B cell (primary cell): Measurements from ENCODE around the gene TNFAIP2. TPM values are rescaled to one million over a fixed set of nuclear protein-coding genes. Genes with fewer than 3 reads are reported as not detected.

Experiments
- ATAC-seq: fragments of 200-7000 bp; cut with Tn5 transposase; one replicate; pipeline ENCODE4 v1.10.0; 2021; ENCODE audit warnings: low read depth, mild to moderate bottlenecking, moderate number of reproducible peaks, moderate library complexity
- CTCF ChIA-PET: fragments of 350-600 bp; sonication (Branson Sonifier 250); formaldehyde crosslinking; loops from one replicate; lab custom pipeline; 2021; ENCODE audit warnings: antibody characterized with exemption, inconsistent platforms; lab: Charles Lee
- POLR2A ChIA-PET: fragments of 350-600 bp; sonication (Branson Sonifier 250); formaldehyde crosslinking; loops from one replicate; lab custom pipeline; 2021; ENCODE audit warnings: antibody characterized with exemption; lab: Charles Lee
- DNase-seq: peaks from one replicate; pipeline ENCODE4 v3.0.0; 2013
- H2AFZ ChIP-seq: 2 replicates; pipeline ENCODE4 v1.6.1; 2012; ENCODE audit warnings: mild to moderate bottlenecking, low read depth, low read length; ENCODE audit not compliant: insufficient read depth, poor library complexity, severe bottlenecking
- H3K27ac ChIP-seq, 2 donors: 1 replicate in 1 of 2; 2 replicates in 1 of 2; pipeline ENCODE4 v1.5.1; 2012 to 2013; ENCODE audit warnings: low read length in 2 of 2, mild to moderate bottlenecking in 2 of 2, moderate library complexity in 1 of 2
- H3K27me3 ChIP-seq, 4 experiments: fragments of 200-600 bp in 1 of 4; sonication (generic) in 1 of 4; replicated peaks in 1 of 4; 1 replicate in 2 of 4; 2 replicates in 2 of 4; pipeline versions ENCODE4 v1.6.1 to v1.7.0; 2013 to 2016; ENCODE audit warnings: low read length in 3 of 4, mild to moderate bottlenecking in 2 of 4, mixed read lengths in 1 of 4, moderate library complexity in 1 of 4; ENCODE audit not compliant: insufficient read depth in 4 of 4, control insufficient read depth in 3 of 4; ENCODE audit errors: control extremely low read depth in 1 of 4
- H3K36me3 ChIP-seq, 2 experiments: replicated peaks in 1 of 2; 1 replicate in 1 of 2; 2 replicates in 1 of 2; pipeline versions ENCODE4 v1.6.1 to v1.7.1; 2013; ENCODE audit warnings: low read length in 1 of 2; ENCODE audit not compliant: insufficient read depth in 2 of 2, control insufficient read depth in 1 of 2; ENCODE audit errors: control extremely low read depth in 1 of 2, extremely low read depth in 1 of 2
- H3K4me1 ChIP-seq, 2 donors: fragments of 200-600 bp in 1 of 2; sonication (generic) in 1 of 2; 1 replicate in 1 of 2; 2 replicates in 1 of 2; pipeline versions ENCODE4 v1.5.1 to v1.6.1; 2013 to 2017; ENCODE audit warnings: low read length in 2 of 2; ENCODE audit not compliant: control insufficient read depth in 2 of 2, insufficient read depth in 2 of 2
- H3K4me2 ChIP-seq: replicated peaks from 2 replicates; pipeline ENCODE3; 2012; ENCODE audit warnings: mild to moderate bottlenecking, low read depth, low read length; ENCODE audit not compliant: poor library complexity, severe bottlenecking
- H3K4me3 ChIP-seq, 5 experiments: fragments of 200-600 bp in 1 of 5; sonication (generic) in 1 of 5; 1 replicate in 3 of 5; 2 replicates in 2 of 5; pipeline versions ENCODE4 v1.5.1 to v1.7.0; 2011 to 2016; ENCODE audit warnings: low read length in 4 of 5, mild to moderate bottlenecking in 4 of 5, low read depth in 2 of 5, control low read depth in 1 of 5, moderate library complexity in 1 of 5; ENCODE audit not compliant: insufficient read depth in 1 of 5; ENCODE audit errors: control extremely low read depth in 1 of 5, extremely low read depth in 1 of 5
- H3K79me2 ChIP-seq: fragments of 200-600 bp; sonication (generic); one replicate; pipeline ENCODE4 v1.6.0; 2016; ENCODE audit warnings: low read length; ENCODE audit not compliant: control insufficient read depth, insufficient read depth
- H3K9ac ChIP-seq: fragments of 200-600 bp; sonication (generic); 2 replicates; pipeline ENCODE4 v1.6.1; 2017; ENCODE audit warnings: mild to moderate bottlenecking, low read length, moderate library complexity
- H3K9me3 ChIP-seq, 3 donors: one replicate each; pipeline versions ENCODE4 v1.6.1 to v1.7.1; 2013; ENCODE audit warnings: low read length in 2 of 3; ENCODE audit not compliant: control insufficient read depth in 2 of 3, insufficient read depth in 1 of 3; ENCODE audit errors: control extremely low read depth in 1 of 3
- H4K20me1 ChIP-seq: 2 replicates; pipeline ENCODE4 v1.6.0; 2012; ENCODE audit warnings: mild to moderate bottlenecking, low read length; ENCODE audit not compliant: insufficient read depth, control insufficient read depth, poor library complexity, severe bottlenecking
- H3K27ac Mint-ChIP-seq: one replicate; pipeline ENCODE4 v1.8.0; 2021; ENCODE audit warnings: mixed read lengths
- H3K27me3 Mint-ChIP-seq: one replicate; pipeline ENCODE4 v1.8.0; 2021; ENCODE audit warnings: mixed read lengths
- H3K4me1 Mint-ChIP-seq: one replicate; pipeline ENCODE4 v1.8.0; 2021; ENCODE audit warnings: mixed read lengths
- H3K4me3 Mint-ChIP-seq: one replicate; pipeline ENCODE4 v1.8.0; 2021; ENCODE audit warnings: mixed read lengths
- H3K9me3 Mint-ChIP-seq: one replicate; pipeline ENCODE4 v1.8.0; 2022; ENCODE audit warnings: mixed read lengths; ENCODE audit not compliant: insufficient read depth
- CTCF ChIP-seq: fragments of 200-600 bp; IDR thresholded peaks from one replicate; pipeline ENCODE4 v1.8.0; 2022; ENCODE audit warnings: antibody characterized with exemption, mild to moderate bottlenecking
- EZH2 ChIP-seq: IDR thresholded peaks from 2 replicates; pipeline ENCODE4 v1.6.1; 2012; ENCODE audit warnings: borderline replicate concordance, low read depth, mild to moderate bottlenecking, moderate library complexity, low read length; ENCODE audit not compliant: insufficient read depth, poor library complexity, severe bottlenecking
- WGBS: methylation state at CpG from one replicate; pipeline ENCODE4 v1.1.5; 2013; ENCODE audit warnings: missing lambda C conversion rate; ENCODE audit not compliant: insufficient coverage; 5-methylcytosine and 5-hydroxymethylcytosine counted together
- intact Hi-C: fragments of 100-400 bp; cut with micrococcal nuclease; formaldehyde crosslinking; loops from one replicate; pipeline ENCODE4 v1.10.0; 2022
- polyA plus RNA-seq: library from polyadenylated mRNA; depleted of rRNA; stranded (reverse); fragments of >200 nt; gene quantifications from 2 replicates; pipeline ENCODE4 v1.2.3, GENCODE V29; 2012
- total RNA-seq, 2 donors: library from RNA; stranded (reverse); fragments of 120-200 nt in 1 of 2; gene quantifications; 1 replicate in 1 of 2; 2 replicates in 1 of 2; pipeline versions ENCODE4 v1.2.3 to v1.2.4, GENCODE V29; 2013 to 2022

TNFAIP2 gene
- total and polyA plus RNA-seq, 2 donors (not counting 1 experiment from before 2014, with no cell fraction given) = 1.5 to 9.0 TPM

DNA sequence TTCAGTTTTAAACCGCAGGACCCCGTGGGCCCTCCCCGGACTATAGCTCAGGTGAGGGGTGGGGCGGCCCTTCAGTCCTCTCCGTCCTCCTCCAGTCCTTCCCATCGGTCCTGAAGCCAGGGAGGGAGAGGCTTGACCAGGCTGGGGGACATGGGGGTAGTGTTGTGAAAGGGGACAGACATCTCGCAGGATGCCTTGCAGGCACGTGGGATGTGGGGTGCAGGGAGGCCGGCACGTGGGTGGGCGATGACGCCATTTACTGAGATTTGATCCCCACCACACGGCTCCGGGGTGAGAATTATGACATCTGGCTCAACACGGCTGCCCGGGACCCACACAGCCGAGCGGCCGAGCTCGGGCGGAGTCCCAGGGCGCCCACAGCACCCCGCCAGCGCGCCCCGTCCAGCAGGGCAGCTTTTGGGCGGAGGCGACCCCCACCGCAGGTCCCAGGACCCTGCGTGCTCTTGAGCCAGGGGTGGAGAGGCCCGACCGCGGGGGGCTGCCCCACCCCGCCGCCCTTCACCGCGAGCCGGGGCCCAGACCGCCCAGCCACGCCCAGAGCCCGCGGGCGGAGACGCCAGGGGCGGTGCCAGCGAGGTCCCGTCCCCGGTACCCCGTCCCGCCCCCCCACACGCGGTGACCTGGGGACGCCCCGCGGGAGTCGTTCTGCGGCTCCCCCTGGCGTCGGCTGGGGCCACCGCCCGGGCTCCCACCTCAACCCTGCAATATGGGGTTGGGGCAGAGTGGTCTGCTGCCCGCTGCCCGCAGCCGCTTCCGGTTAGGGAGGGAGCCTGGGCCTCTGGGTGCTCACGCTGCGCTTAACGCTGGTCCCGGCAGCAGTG is 32.0 kb upstream of the TNFAIP2 start:
- no peaks in the 10 kb centered on the region for H4K20me1 ChIP-seq
- intact Hi-C loops = loop anchor here (1.0 to 5.0 kb wide), 4 partner anchors 13 to 499 kb away; partner anchors contain the start of gene RCOR1
- TF ChIP-seq CTCF (peak; percentile 83), EZH2 (no peak)
- no peak overlapping the region for H3K27ac ChIP-seq
- Mint-ChIP-seq H3K4me1 (peaks cover 2% of the 10 kb centered on the region), H3K27me3 (no peaks in the 10 kb centered on the region), H3K27ac (no peak overlapping the region), H3K9me3 (no peaks in the 10 kb centered on the region), H3K4me3 (peak overlapping the region; percentile 74)
- 6% methylated on average over 65 of the region's 69 CpGs for WGBS
- ATAC-seq (peak; percentile 97), DNase-seq (peak; percentile 87)
- ChIA-PET CTCF (interaction anchor here (0.7 to 2.1 kb wide), 7 partner anchors 13 to 397 kb away, joined by 3 to 10 read pairs (median 7); partner anchors contain the start of gene CDC42BPB), POLR2A (no interaction called here)
- H3K4me2 ChIP-seq = peak overlapping the region; percentile 90
- peak overlapping the region; percentile 64 for H3K9ac ChIP-seq
- H3K9me3 ChIP-seq = no peaks in the 10 kb centered on the region
- peaks cover 10 to 15% of the 10 kb centered on the region in 2 donors for H3K4me1 ChIP-seq
- peaks cover 0 to 21% (median 1%) of the 10 kb centered on the region in 4 experiments for H3K27me3 ChIP-seq
- peak overlapping the region in 4 of 5 experiments; percentile 24 to 56 (median 48) for H3K4me3 ChIP-seq
- H2AFZ ChIP-seq = peak overlapping the region; percentile 70
- no peaks in the 10 kb centered on the region for H3K79me2 ChIP-seq
- no peaks in the 10 kb centered on the region for H3K36me3 ChIP-seq

DNA sequence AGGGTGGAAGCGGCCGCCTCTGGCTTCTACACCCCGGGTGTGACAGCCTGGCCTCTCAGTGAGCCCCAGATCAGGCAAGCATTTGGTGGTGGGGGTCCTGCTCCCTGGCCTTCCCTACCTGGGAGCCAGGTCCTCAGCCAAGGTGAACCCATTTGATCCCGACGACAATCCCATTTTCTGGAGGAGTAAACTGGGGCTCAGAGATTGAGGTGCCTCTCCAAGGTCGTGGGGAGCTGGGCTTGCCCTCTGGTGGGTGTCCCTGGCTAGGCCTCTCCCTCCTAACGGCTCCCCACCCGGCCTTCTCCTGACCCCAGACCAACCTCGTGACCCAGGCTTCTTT is 31.4 kb upstream of the TNFAIP2 start:
- ChIA-PET CTCF (interaction anchor here (0.5 to 2.1 kb wide), 4 partner anchors 13 to 497 kb away, joined by 3 to 8 read pairs (median 5); partner anchors contain the start of gene CDC42BPB), POLR2A (no interaction called here)
- Mint-ChIP-seq H3K27ac (no peak overlapping the region), H3K9me3 (no peaks in the 10 kb centered on the region), H3K4me1 (peaks cover 2% of the 10 kb centered on the region), H3K27me3 (peaks cover 4% of the 10 kb centered on the region), H3K4me3 (peak overlapping the region; percentile 64)
- no peaks in the 10 kb centered on the region for H4K20me1 ChIP-seq
- H3K27ac ChIP-seq = no peak overlapping the region
- H3K27me3 ChIP-seq = peaks cover 0 to 18% (median 1%) of the 10 kb centered on the region in 4 experiments
- peak overlapping the region in 4 of 5 experiments; percentile 19 to 56 (median 40) for H3K4me3 ChIP-seq
- H3K9ac ChIP-seq = peak overlapping the region; percentile 64
- H3K36me3 ChIP-seq = no peaks in the 10 kb centered on the region
- no peaks in the 10 kb centered on the region for H3K9me3 ChIP-seq
- DNase-seq (no peak), ATAC-seq (no peak)
- intact Hi-C loops = loop anchor here (1.0 to 5.0 kb wide), 4 partner anchors 14 to 500 kb away; partner anchors contain the start of gene RCOR1
- no peak for TF ChIP-seq EZH2
- TF ChIP-seq CTCF = peak; percentile 39
- WGBS = 63% methylated on average over 7 of the region's 9 CpGs
- no peaks in the 10 kb centered on the region for H3K79me2 ChIP-seq
- peak overlapping the region; percentile 90 for H3K4me2 ChIP-seq
- peaks cover 10 to 15% of the 10 kb centered on the region in 2 donors for H3K4me1 ChIP-seq
- peak overlapping the region; percentile 70 for H2AFZ ChIP-seq
